CD14-positive monocyte (primary cell): ENCODE data around the gene UFSP2. TPM values are rescaled to one million over a fixed set of nuclear protein-coding genes. Genes with fewer than 3 reads are reported as not detected.
A peak's percentile ranks its signal among the peaks of the same experiment; 100 is the strongest.

ENCODE experiments used
- DNase-seq, 3 donors: peaks; one replicate each; pipeline ENCODE4 v3.0.0-alpha.2; 2011 to 2022
- H2AFZ ChIP-seq: 2 replicates; pipeline ENCODE4 v1.6.0; 2012; ENCODE audit warnings: mild to moderate bottlenecking, low read depth, low read length, inconsistent platforms; ENCODE audit not compliant: insufficient read depth, poor library complexity, severe bottlenecking
- H3K27ac ChIP-seq, 2 donors: 1 replicate in 1 of 2; 2 replicates in 1 of 2; pipeline ENCODE4 v1.5.1; 2012 to 2013; ENCODE audit warnings: low read length in 2 of 2, control low read depth in 1 of 2, inconsistent platforms in 1 of 2, low read depth in 1 of 2, mild to moderate bottlenecking in 1 of 2
- H3K27me3 ChIP-seq, 2 donors: one replicate each; pipeline versions ENCODE4 v1.6.0 to v1.6.1; 2011 to 2013; ENCODE audit warnings: low read length in 2 of 2; ENCODE audit not compliant: control insufficient read depth in 2 of 2, insufficient read depth in 2 of 2
- H3K36me3 ChIP-seq, 2 donors: replicated peaks in 1 of 2; 1 replicate in 1 of 2; 2 replicates in 1 of 2; pipeline versions ENCODE4 v1.5.1 to v1.6.1; 2012 to 2013; ENCODE audit warnings: low read length in 2 of 2, control low read depth in 1 of 2, inconsistent platforms in 1 of 2, mild to moderate bottlenecking in 1 of 2; ENCODE audit not compliant: insufficient read depth in 2 of 2, control insufficient read depth in 1 of 2
- H3K4me1 ChIP-seq, 2 donors: 1 replicate in 1 of 2; 2 replicates in 1 of 2; pipeline versions ENCODE4 v1.5.1 to v1.6.1; 2012 to 2013; ENCODE audit warnings: low read length in 2 of 2, control low read depth in 1 of 2, inconsistent platforms in 1 of 2, mild to moderate bottlenecking in 1 of 2, moderate library complexity in 1 of 2; ENCODE audit not compliant: insufficient read depth in 2 of 2, control insufficient read depth in 1 of 2
- H3K4me2 ChIP-seq: replicated peaks from 2 replicates; pipeline ENCODE3; 2012; ENCODE audit warnings: low read length, moderate library complexity, mild to moderate bottlenecking; ENCODE audit not compliant: poor library complexity, severe bottlenecking; ENCODE audit errors: extremely low read depth
- H3K4me3 ChIP-seq, 3 experiments: fragments of 200-600 bp in 1 of 3; sonication (generic) in 1 of 3; replicated peaks in 1 of 3; 1 replicate in 2 of 3; 2 replicates in 1 of 3; pipeline ENCODE4 v1.5.1; 2011 to 2013; ENCODE audit warnings: low read length in 3 of 3, mild to moderate bottlenecking in 3 of 3, control low read depth in 2 of 3, low read depth in 2 of 3, inconsistent platforms in 1 of 3, moderate library complexity in 1 of 3
- H3K79me2 ChIP-seq: 2 replicates; pipeline ENCODE4 v1.6.0; 2012; ENCODE audit warnings: mild to moderate bottlenecking, control low read depth, inconsistent platforms, low read length, moderate library complexity; ENCODE audit not compliant: insufficient read depth
- H3K9ac ChIP-seq: 2 replicates; pipeline ENCODE4 v1.6.0; 2017; ENCODE audit warnings: low read length, mild to moderate bottlenecking; ENCODE audit not compliant: insufficient read depth, poor library complexity, severe bottlenecking
- H3K9me3 ChIP-seq, 2 donors: replicated peaks in 1 of 2; 1 replicate in 1 of 2; 2 replicates in 1 of 2; pipeline versions ENCODE4 v1.5.1 to v1.6.1; 2012 to 2013; ENCODE audit warnings: low read length in 2 of 2, control low read depth in 1 of 2; ENCODE audit not compliant: control insufficient read depth in 1 of 2, insufficient read depth in 1 of 2
- H4K20me1 ChIP-seq: 2 replicates; pipeline ENCODE4 v1.6.0; 2012; ENCODE audit warnings: mild to moderate bottlenecking, low read length, control low read depth, moderate library complexity; ENCODE audit not compliant: insufficient read depth
- H3K27ac Mint-ChIP-seq, 7 donors: one replicate each; pipeline ENCODE4 v1.8.0; 2020; ENCODE audit warnings: mild to moderate bottlenecking in 7 of 7, mixed read lengths in 7 of 7, moderate library complexity in 6 of 7, inconsistent platforms in 2 of 7
- H3K27me3 Mint-ChIP-seq, 3 donors: one replicate each; pipeline ENCODE4 v1.8.0; 2021 to 2022; ENCODE audit warnings: low read depth in 3 of 3, mild to moderate bottlenecking in 3 of 3, mixed read lengths in 3 of 3, moderate library complexity in 3 of 3, inconsistent platforms in 1 of 3
- H3K36me3 Mint-ChIP-seq, 2 donors: one replicate each; pipeline ENCODE4 v1.8.0; 2020; ENCODE audit warnings: mixed read lengths in 2 of 2, inconsistent platforms in 1 of 2, mild to moderate bottlenecking in 1 of 2
- H3K4me1 Mint-ChIP-seq: one replicate; pipeline ENCODE4 v1.8.0; 2020; ENCODE audit warnings: mild to moderate bottlenecking, mixed read lengths
- H3K4me3 Mint-ChIP-seq, 2 donors: one replicate each; pipeline ENCODE4 v1.8.0; 2020; ENCODE audit warnings: mild to moderate bottlenecking in 2 of 2, mixed read lengths in 2 of 2, moderate library complexity in 1 of 2
- H3K9me3 Mint-ChIP-seq, 7 donors: one replicate each; pipeline ENCODE4 v1.8.0; 2020 to 2022; ENCODE audit warnings: mixed read lengths in 7 of 7, mild to moderate bottlenecking in 6 of 7, moderate library complexity in 6 of 7, inconsistent platforms in 2 of 7
- CTCF ChIP-seq: fragments of 200-600 bp; IDR thresholded peaks from one replicate; pipeline ENCODE4 v1.8.0; 2022; ENCODE audit warnings: antibody characterized with exemption, mild to moderate bottlenecking
- WGBS: methylation state at CpG from one replicate; pipeline ENCODE4 v1.1.5; 2013; ENCODE audit warnings: missing lambda C conversion rate; ENCODE audit not compliant: insufficient coverage; 5-methylcytosine and 5-hydroxymethylcytosine counted together
- intact Hi-C, 2 donors: fragments of 100-400 bp; cut with micrococcal nuclease; formaldehyde crosslinking; loops; one replicate each; pipeline versions ENCODE4 v1.15.0 to v1.15.1; 2023
- polyA plus RNA-seq, 3 donors: library from polyadenylated mRNA; depleted of rRNA in 1 of 3; unstranded in 2 of 3; stranded (reverse) in 1 of 3; fragments of 300-500 nt in 2 of 3; fragments of >200 nt in 1 of 3; fragmentation: Illumina TruSeq in 2 of 3; gene quantifications; 1 replicate in 2 of 3; 2 replicates in 1 of 3; pipeline ENCODE4 v1.2.3, GENCODE V29; 2012 to 2021

Gene UFSP2
- polyA plus RNA-seq, 3 donors = 6.8 to 23.5 (median 13.8) TPM

- Mint-ChIP-seq H3K4me1 (peaks cover 13% of the 10 kb centered on the region), H3K27me3 (no peaks in the 10 kb centered on the region), H3K36me3 (peaks cover 33 to 45% of the 10 kb centered on the region in 2 donors), H3K27ac (peak overlapping the region in 4 of 7 donors; percentile 6 to 73 (median 33)), H3K9me3 (peaks cover 0 to 3% (median 1%) of the 10 kb centered on the region in 7 donors), H3K4me3 (peak overlapping the region in 1 of 2 donors; percentile 42)
- peak overlapping the region in 1 of 3 experiments; percentile 17 for H3K4me3 ChIP-seq
- no CpG with 5 or more reads among the region's 5 CpGs for WGBS
- H3K79me2 ChIP-seq = no peaks in the 10 kb centered on the region
- H3K4me2 ChIP-seq = peak overlapping the region; percentile 13
- no peak for TF ChIP-seq CTCF
- no peak for DNase-seq
- no peaks in the 10 kb centered on the region for H3K27me3 ChIP-seq
- H3K4me1 ChIP-seq = peaks cover 0 to 13% of the 10 kb centered on the region in 2 donors
- H4K20me1 ChIP-seq = no peaks in the 10 kb centered on the region
- no peaks in the 10 kb centered on the region for H3K9me3 ChIP-seq
- H3K36me3 ChIP-seq = peaks cover 24 to 59% of the 10 kb centered on the region in 2 donors
- intact Hi-C loops = no loop called here
- peak overlapping the region in 1 of 2 donors; percentile 59 for H3K27ac ChIP-seq
- H3K9ac ChIP-seq = no peak overlapping the region
- H2AFZ ChIP-seq = no peak overlapping the region
These were observed 13.9 kb downstream of the UFSP2 start for GRCh38 chr4:185411849-185412248.

GRCh38 chr4:185408432-185408831, 17.3 kb downstream of the UFSP2 start:
- H3K27me3 ChIP-seq = no peaks in the 10 kb centered on the region
- Mint-ChIP-seq H3K36me3 (peaks cover 34 to 59% of the 10 kb centered on the region in 2 donors), H3K4me3 (no peak overlapping the region), H3K27me3 (no peaks in the 10 kb centered on the region), H3K4me1 (peaks cover 24% of the 10 kb centered on the region), H3K27ac (no peak overlapping the region), H3K9me3 (peaks cover 0 to 3% (median 1%) of the 10 kb centered on the region in 7 donors)
- H3K27ac ChIP-seq = no peak overlapping the region
- H3K9me3 ChIP-seq = no peaks in the 10 kb centered on the region
- no peak overlapping the region for H3K4me3 ChIP-seq
- TF ChIP-seq CTCF = no peak
- H3K4me2 ChIP-seq = no peak overlapping the region
- intact Hi-C loops = no loop called here
- 100% methylated on average over 1 of the region's 2 CpGs for WGBS
- no peak overlapping the region for H3K9ac ChIP-seq
- no peaks in the 10 kb centered on the region for H3K79me2 ChIP-seq
- peaks cover 15 to 50% of the 10 kb centered on the region in 2 donors for H3K36me3 ChIP-seq
- H4K20me1 ChIP-seq = no peaks in the 10 kb centered on the region
- H3K4me1 ChIP-seq = peaks cover 4 to 17% of the 10 kb centered on the region in 2 donors
- no peak for DNase-seq
- no peak overlapping the region for H2AFZ ChIP-seq
